Endodermal cell (in vitro differentiated cells): Measurements from ENCODE around the gene DDX5. TPM values are rescaled to one million over a fixed set of nuclear protein-coding genes. Genes with fewer than 3 reads are reported as not detected.
A peak's percentile ranks its signal among the peaks of the same experiment; 100 is the strongest.

Source experiments
- DNase-seq: peaks from one replicate; pipeline ENCODE4 v3.0.0-alpha.2; 2017
- H3K27ac ChIP-seq: 2 replicates; pipeline ENCODE4 v1.5.1; 2013; ENCODE audit warnings: mild to moderate bottlenecking, low read depth, low read length, moderate library complexity
- H3K27me3 ChIP-seq: 2 replicates; pipeline ENCODE4 v1.6.1; 2013; ENCODE audit warnings: mild to moderate bottlenecking, low read length, moderate library complexity; ENCODE audit not compliant: insufficient read depth, control insufficient read depth, poor library complexity, severe bottlenecking
- H3K36me3 ChIP-seq: 2 replicates; pipeline ENCODE4 v1.7.0; 2013; ENCODE audit warnings: mild to moderate bottlenecking, low read length, moderate library complexity; ENCODE audit not compliant: control insufficient read depth, insufficient read depth
- H3K4me1 ChIP-seq: one replicate; pipeline ENCODE4 v1.7.0; 2013; ENCODE audit warnings: low read length; ENCODE audit not compliant: control insufficient read depth, insufficient read depth
- H3K4me3 ChIP-seq: 2 replicates; pipeline ENCODE4 v1.5.1; 2013; ENCODE audit warnings: mild to moderate bottlenecking, low read length, moderate library complexity
- H3K9ac ChIP-seq: 2 replicates; pipeline ENCODE4 v1.6.1; 2013; ENCODE audit warnings: mild to moderate bottlenecking, low read length, moderate library complexity; ENCODE audit not compliant: poor library complexity, severe bottlenecking; ENCODE audit errors: extremely low read depth
- H3K9me3 ChIP-seq: 2 replicates; pipeline ENCODE4 v1.6.1; 2013; ENCODE audit warnings: mild to moderate bottlenecking, low read length, moderate library complexity; ENCODE audit not compliant: control insufficient read depth
- H3K27ac Mint-ChIP-seq: 2 replicates; pipeline ENCODE4 v1.8.0; 2020; ENCODE audit warnings: mixed read lengths
- H3K27me3 Mint-ChIP-seq: 2 replicates; pipeline ENCODE4 v1.8.0; 2021; ENCODE audit warnings: mild to moderate bottlenecking, mixed read lengths; ENCODE audit not compliant: insufficient read depth
- H3K36me3 Mint-ChIP-seq: 2 replicates; pipeline ENCODE4 v1.8.0; 2020; ENCODE audit warnings: low read depth, mixed read lengths
- H3K4me1 Mint-ChIP-seq: 2 replicates; pipeline ENCODE4 v1.8.0; 2020; ENCODE audit warnings: mixed read lengths
- H3K4me3 Mint-ChIP-seq: 2 replicates; pipeline ENCODE4 v1.8.0; 2020; ENCODE audit warnings: mild to moderate bottlenecking, moderate library complexity, mixed read lengths
- H3K9me3 Mint-ChIP-seq: 2 replicates; pipeline ENCODE4 v1.8.0; 2020; ENCODE audit warnings: mild to moderate bottlenecking, mixed read lengths
- CTCF ChIP-seq: fragments of 200-600 bp; sonication (generic); conservative IDR thresholded peaks from 2 replicates; pipeline ENCODE4 v1.5.0; 2021; ENCODE audit warnings: antibody characterized with exemption, mild to moderate bottlenecking
- WGBS, 2 experiments: methylation state at CpG; one replicate each; pipeline versions ENCODE4 v1.1.5 to v1.1.7; 2013; ENCODE audit warnings: missing lambda C conversion rate in 2 of 2, mixed read lengths in 1 of 2; ENCODE audit not compliant: insufficient coverage in 1 of 2, insufficient read length in 1 of 2; 5-methylcytosine and 5-hydroxymethylcytosine counted together
- total RNA-seq, 2 donors: library from RNA; stranded (reverse); fragmentation: NEBNext Ultra II Directional in 1 of 2; extraction: Animal tissue kit (Norgen Biotek cat#: 25700) in 1 of 2; gene quantifications; 2 replicates in 1 of 2; 3 replicates in 1 of 2; pipeline ENCODE4 v1.2.1, GENCODE V29; 2021

The DDX5 gene
- total RNA-seq, 2 donors from 2014 or later: 687 to 894 TPM

DNA sequence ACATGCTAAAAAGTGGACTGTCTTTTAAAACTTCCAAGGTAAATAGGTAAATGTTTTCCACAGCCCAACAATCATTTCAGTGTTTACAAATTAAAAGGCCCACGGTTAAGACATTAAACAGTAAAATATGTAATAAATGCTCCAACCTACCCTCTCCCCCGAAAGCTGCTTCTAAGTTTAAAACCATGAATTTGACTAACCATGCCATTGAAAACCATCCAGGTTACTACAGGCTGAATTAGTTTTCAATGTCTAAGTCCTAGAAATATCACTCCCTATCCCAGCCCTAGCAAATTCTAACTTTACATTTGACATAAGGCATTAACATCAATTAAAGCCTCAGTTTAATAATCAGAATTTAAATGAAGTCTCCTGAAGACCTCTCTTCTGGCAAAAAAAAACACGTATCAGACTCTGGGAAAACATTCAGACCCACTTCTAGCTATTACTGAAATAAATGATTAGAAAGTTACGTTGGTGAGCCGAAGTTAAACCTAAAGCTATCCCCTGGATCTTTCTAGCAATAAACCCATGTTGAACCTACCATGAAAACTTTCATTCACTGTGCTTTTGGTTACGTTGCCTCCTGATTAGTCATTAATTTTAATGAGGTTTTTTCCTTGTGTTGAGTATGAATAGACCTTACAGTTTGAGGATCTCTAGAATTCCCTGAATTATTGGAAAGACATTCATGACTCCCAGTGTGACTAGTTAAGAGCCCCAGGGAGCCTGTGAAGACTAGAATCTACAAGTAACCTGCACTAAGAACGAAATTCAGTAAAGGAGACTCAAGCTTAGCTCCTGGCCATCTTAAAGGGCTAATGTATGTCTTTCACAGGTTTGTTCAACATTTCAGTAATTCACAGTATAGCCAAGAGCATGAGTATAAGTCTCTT is 7.5 kb downstream of the DDX5 start:
- Histone ChIP-seq H3K4me1 (peaks cover 13% of the 10 kb centered on the region), H3K27me3 (no peaks in the 10 kb centered on the region), H3K36me3 (peaks cover 57% of the 10 kb centered on the region), H3K9me3 (no peaks in the 10 kb centered on the region), H3K9ac (peak overlapping the region; percentile 48), H3K27ac (no peak overlapping the region), H3K4me3 (peak overlapping the region; percentile 91)
- Mint-ChIP-seq H3K36me3 (peaks cover 61% of the 10 kb centered on the region), H3K9me3 (no peaks in the 10 kb centered on the region), H3K4me1 (peaks cover 53% of the 10 kb centered on the region), H3K27me3 (no peaks in the 10 kb centered on the region), H3K4me3 (peak overlapping the region; percentile 99), H3K27ac (peak overlapping the region; percentile 99)
- DNase-seq: no peak
- WGBS, 2 experiments: 80 to 91% methylated on average over 6 to 7 of the region's 7 CpGs
- TF ChIP-seq CTCF: no peak

DNA sequence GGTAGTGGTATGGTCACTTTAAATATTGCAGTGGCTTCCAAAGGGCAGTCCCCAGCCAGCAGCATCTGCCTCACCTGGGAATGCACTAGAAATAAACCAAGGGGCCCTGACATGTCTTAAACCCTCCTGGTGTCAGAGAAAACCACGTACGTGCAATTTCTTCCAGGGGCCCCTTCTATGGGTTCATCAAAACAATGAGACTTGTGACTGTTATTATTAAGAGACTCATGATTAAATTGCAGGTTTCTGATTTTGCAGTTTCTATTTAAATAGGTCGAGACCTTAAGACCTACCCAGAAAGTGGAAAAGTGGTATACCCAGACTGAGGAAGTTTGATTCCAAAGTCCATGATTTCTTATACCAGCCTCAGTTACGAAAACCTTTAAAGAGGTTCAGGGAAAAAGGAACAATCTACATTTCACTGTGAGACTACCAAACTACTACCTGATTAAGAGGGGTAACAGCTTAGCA is 8.5 kb downstream of the DDX5 start:
- Histone ChIP-seq H3K27ac (peak overlapping the region; percentile 86), H3K4me1 (peaks cover 13% of the 10 kb centered on the region), H3K9me3 (no peaks in the 10 kb centered on the region), H3K36me3 (peaks cover 54% of the 10 kb centered on the region), H3K27me3 (no peaks in the 10 kb centered on the region), H3K9ac (peak overlapping the region; percentile 48), H3K4me3 (peak overlapping the region; percentile 91)
- DNase-seq: no peak
- H3K36me3 Mint-ChIP-seq: peaks cover 58% of the 10 kb centered on the region
- H3K4me1 Mint-ChIP-seq: peaks cover 45% of the 10 kb centered on the region
- peak overlapping the region; percentile 99 for H3K27ac Mint-ChIP-seq
- 37 to 39% methylated on average over 3 of the region's 4 CpGs for WGBS, 2 experiments
- H3K27me3 Mint-ChIP-seq: no peaks in the 10 kb centered on the region
- no peaks in the 10 kb centered on the region for H3K9me3 Mint-ChIP-seq
- peak overlapping the region; percentile 99 for H3K4me3 Mint-ChIP-seq
- TF ChIP-seq CTCF: no peak

DNA sequence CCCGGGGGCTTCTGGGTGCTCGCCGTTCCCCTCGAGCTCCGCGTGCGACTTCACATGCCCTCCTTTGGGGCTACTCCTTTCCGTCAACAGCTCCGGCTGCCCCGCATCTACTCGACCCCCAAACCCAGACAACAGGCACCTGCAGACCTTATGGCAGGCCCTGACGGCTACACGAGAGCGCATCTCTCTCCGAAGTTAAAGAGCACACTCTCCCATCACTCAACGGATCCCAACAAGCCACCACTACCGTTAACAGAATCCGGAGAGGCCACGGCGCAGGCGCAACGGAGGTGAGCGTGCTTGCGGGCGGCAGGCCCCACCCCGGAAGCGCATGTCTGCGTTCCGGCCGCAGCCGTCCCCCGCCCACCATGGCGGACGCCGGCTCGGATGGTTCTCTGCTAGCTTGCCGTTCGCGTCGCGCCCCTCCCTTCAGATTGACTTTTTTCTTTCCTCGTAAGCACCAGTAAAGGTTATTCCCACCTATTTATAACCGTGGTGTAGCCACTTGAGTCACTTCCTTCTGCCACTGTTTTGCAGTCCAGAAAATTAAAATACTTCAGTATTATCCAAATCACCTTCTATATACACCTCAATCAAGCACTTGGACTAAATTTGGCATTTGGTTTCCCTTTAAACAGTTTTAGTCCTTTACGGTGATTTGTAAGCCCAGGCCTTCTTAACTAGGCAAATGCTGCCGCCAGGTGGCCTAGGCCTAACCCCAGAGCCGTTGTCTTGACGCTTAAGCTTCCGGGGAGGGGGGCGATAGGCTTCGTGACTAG is 9.1 kb downstream of the DDX5 start, which contains the start of gene POLG2:
TSS of gene POLG2 (minus strand) at position 269 of the 779 bp plus-strand sequence. CDS start at position 183, 86 bp downstream.
- peak; percentile 87 for TF ChIP-seq CTCF
- 0% methylated on average over 20 to 50 of the region's 50 CpGs for WGBS, 2 experiments
- H3K27me3 ChIP-seq: no peaks in the 10 kb centered on the region
- peaks cover 39% of the 10 kb centered on the region for H3K4me1 Mint-ChIP-seq
- peak within 1 kb of the TSS; percentile 99 for H3K4me3 Mint-ChIP-seq
- H3K9me3 Mint-ChIP-seq: no peaks in the 10 kb centered on the region
- peak within 1 kb of the TSS; percentile 86 for H3K27ac ChIP-seq
- peaks cover 57% of the 10 kb centered on the region for H3K36me3 Mint-ChIP-seq
- H3K4me3 ChIP-seq: peak within 1 kb of the TSS; percentile 91
- H3K9me3 ChIP-seq: peaks cover 3% of the 10 kb centered on the region
- peak; percentile 99 for DNase-seq
- H3K4me1 ChIP-seq: peaks cover 9% of the 10 kb centered on the region
- H3K36me3 ChIP-seq: peaks cover 54% of the 10 kb centered on the region
- H3K9ac ChIP-seq: peak within 1 kb of the TSS; percentile 48
- H3K27me3 Mint-ChIP-seq: no peaks in the 10 kb centered on the region
- peak within 1 kb of the TSS; percentile 99 for H3K27ac Mint-ChIP-seq
